Keratinocyte (primary cell): Measurements from ENCODE around the gene ADGRV1. TPM values are rescaled to one million over a fixed set of nuclear protein-coding genes. Genes with fewer than 3 reads are reported as not detected.

Source experiments
- DNase-seq: peaks from one replicate; pipeline ENCODE4 v3.0.0-alpha.2; 2011; ENCODE audit warnings: low read depth, missing footprints, low spot score
- FAIRE-seq: peaks from 2 replicates; lab custom pipeline; 2011; peaks lifted over from hg19 to GRCh38; lab: Jason Lieb, UNC
- H2AFZ ChIP-seq: 2 replicates; pipeline ENCODE4 v1.6.0; 2012; ENCODE audit warnings: low read length, control low read depth, inconsistent platforms; ENCODE audit not compliant: control insufficient read depth
- H3K27ac ChIP-seq: 2 replicates; pipeline ENCODE4 v1.5.1; 2011; ENCODE audit warnings: low read length; ENCODE audit not compliant: control insufficient read depth, insufficient read depth
- H3K27me3 ChIP-seq: 3 replicates; pipeline ENCODE4 v1.6.0; 2011; ENCODE audit warnings: low read length; ENCODE audit not compliant: control insufficient read depth, insufficient read depth; ENCODE audit errors: extremely low read depth
- H3K36me3 ChIP-seq, 2 experiments: 2 replicates in 1 of 2; 3 replicates in 1 of 2; pipeline ENCODE4 v1.5.1; 2011; ENCODE audit warnings: low read length in 2 of 2, mild to moderate bottlenecking in 1 of 2; ENCODE audit not compliant: control insufficient read depth in 2 of 2, insufficient read depth in 2 of 2; ENCODE audit errors: extremely low read depth in 1 of 2
- H3K4me1 ChIP-seq: 3 replicates; pipeline ENCODE4 v1.5.1; 2011; ENCODE audit warnings: low read length; ENCODE audit not compliant: control insufficient read depth, insufficient read depth; ENCODE audit errors: extremely low read depth
- H3K4me2 ChIP-seq: 3 replicates; pipeline ENCODE4 v1.6.0; 2011; ENCODE audit warnings: low read depth, low read length; ENCODE audit not compliant: control insufficient read depth, insufficient read depth; ENCODE audit errors: extremely low read depth
- H3K4me3 ChIP-seq, 3 experiments: fragments of 200-600 bp in 1 of 3; sonication (generic) in 1 of 3; 2 replicates in 2 of 3; 3 replicates in 1 of 3; pipeline ENCODE4 v1.5.1; 2011 to 2016; ENCODE audit warnings: low read length in 3 of 3, mild to moderate bottlenecking in 3 of 3, control low read depth in 2 of 3, inconsistent platforms in 1 of 3, low read depth in 1 of 3, mixed read lengths in 1 of 3, mixed run types in 1 of 3, moderate library complexity in 1 of 3; ENCODE audit not compliant: control insufficient read depth in 2 of 3, insufficient read depth in 2 of 3; ENCODE audit errors: extremely low read depth in 1 of 3
- H3K79me2 ChIP-seq: 2 replicates; pipeline ENCODE4 v1.6.0; 2012; ENCODE audit warnings: low read length; ENCODE audit not compliant: control insufficient read depth, insufficient read depth
- H3K9ac ChIP-seq: 3 replicates; pipeline ENCODE4 v1.6.0; 2011; ENCODE audit warnings: low read length; ENCODE audit not compliant: control insufficient read depth, insufficient read depth; ENCODE audit errors: extremely low read depth
- H3K9me1 ChIP-seq: 3 replicates; pipeline ENCODE4 v1.6.0; 2011; ENCODE audit warnings: low read length; ENCODE audit not compliant: control insufficient read depth, insufficient read depth; ENCODE audit errors: extremely low read depth
- H3K9me3 ChIP-seq: 2 replicates; pipeline ENCODE4 v1.5.1; 2012; ENCODE audit warnings: low read depth, low read length; ENCODE audit not compliant: control insufficient read depth
- H4K20me1 ChIP-seq: 3 replicates; pipeline ENCODE4 v1.6.0; 2011; ENCODE audit warnings: low read length; ENCODE audit not compliant: control insufficient read depth, insufficient read depth; ENCODE audit errors: extremely low read depth
- CTCF ChIP-seq, 3 experiments: IDR thresholded peaks in 1 of 3; conservative IDR thresholded peaks in 1 of 3; optimal IDR thresholded peaks in 1 of 3; 2 replicates in 2 of 3; 3 replicates in 1 of 3; pipeline versions ENCODE3 to v1.5.1; 2011; ENCODE audit warnings: low read length in 3 of 3, mild to moderate bottlenecking in 3 of 3, moderate library complexity in 2 of 3, control low read depth in 1 of 3, inconsistent platforms in 1 of 3; ENCODE audit not compliant: insufficient read depth in 2 of 3; ENCODE audit errors: extremely low read depth in 1 of 3
- EZH2 ChIP-seq: IDR thresholded peaks from one replicate; pipeline ENCODE4 v1.6.1; 2012; ENCODE audit warnings: inconsistent platforms, mild to moderate bottlenecking, low read length, moderate library complexity
- dilution Hi-C: fragments of 300-500 bp; cut with MboI; formaldehyde crosslinking; loops from one replicate; pipeline ENCODE4 v1.7.0; 2020; ENCODE audit warnings: low sequenced_read_pairs; ENCODE audit not compliant: extremely low pct_ligation_motif_present
- polyA plus RNA-seq, 5 experiments: library from polyadenylated mRNA; depleted of rRNA in 3 of 5; stranded (reverse) in 3 of 5; stranded (forward) in 1 of 5; unstranded in 1 of 5; fragments of >200 nt; gene quantifications; 1 replicate in 1 of 5; 2 replicates in 3 of 5; 3 replicates in 1 of 5; pipeline versions ENCODE4 v1.2.1 to v1.2.3, GENCODE V29; 2011 to 2012; ENCODE audit warnings: missing spikeins in 2 of 5, low read depth in 1 of 5, low replicate concordance in 1 of 5

Gene ADGRV1
- polyA plus RNA-seq, 1 donor (not counting 4 experiments of a cell fraction or from before 2014, with no cell fraction given), result 0.05 TPM

- FAIRE-seq (no peak), DNase-seq (no peak)
- Histone ChIP-seq H3K36me3 (no peaks in the 10 kb centered on the region), H3K9ac (no peak overlapping the region), H2AFZ (no peak overlapping the region), H3K79me2 (no peaks in the 10 kb centered on the region), H3K27me3 (no peaks in the 10 kb centered on the region), H3K4me2 (no peak overlapping the region), H3K4me1 (no peaks in the 10 kb centered on the region), H3K27ac (no peak overlapping the region), H3K9me1 (no peaks in the 10 kb centered on the region), H4K20me1 (no peaks in the 10 kb centered on the region), H3K9me3 (no peaks in the 10 kb centered on the region), H3K4me3 (no peak overlapping the region)
- TF ChIP-seq EZH2 (no peak), CTCF (optimal IDR thresholded peaks at IDR 0.05 in 1 of 3, IDR thresholded peaks at IDR 0.05 in 1 of 3, conservative IDR thresholded peaks at IDR 0.05 in 1 of 3; ENCODE audit: extremely low read depth in 1 of 3, insufficient read depth in 2 of 3, low read length in 3 of 3) (no peak)
- dilution Hi-C loops, result no loop called here
Measured at GRCh38 chr5:90803381-90803780, 244.8 kb downstream of the ADGRV1 start.

DNA sequence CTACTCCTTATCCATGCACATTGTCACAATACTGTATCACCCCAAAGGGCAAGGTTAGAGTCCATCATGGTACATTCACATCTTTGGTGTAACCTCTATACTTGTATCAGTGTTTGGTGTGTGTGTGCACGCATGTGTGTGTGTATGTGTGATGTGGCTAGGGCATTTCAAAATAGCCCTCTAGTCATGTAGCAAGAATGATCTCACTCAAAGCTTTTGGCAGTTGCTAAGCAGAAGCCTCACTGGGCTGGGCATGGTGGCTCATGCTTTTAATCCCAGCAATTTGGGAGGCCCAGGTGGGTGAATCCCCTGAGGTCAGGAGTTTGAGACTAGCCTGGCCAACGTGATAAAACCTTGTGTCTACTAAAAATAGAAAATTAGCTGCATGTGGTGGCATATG is 245.3 kb downstream of the ADGRV1 start:
- dilution Hi-C loops, result no loop called here
- H3K9ac ChIP-seq, result no peak overlapping the region
- no peak for TF ChIP-seq EZH2
- no peak for TF ChIP-seq CTCF (optimal IDR thresholded peaks at IDR 0.05 in 1 of 3, IDR thresholded peaks at IDR 0.05 in 1 of 3, conservative IDR thresholded peaks at IDR 0.05 in 1 of 3; ENCODE audit: extremely low read depth in 1 of 3, insufficient read depth in 2 of 3, low read length in 3 of 3)
- H3K27me3 ChIP-seq, result no peaks in the 10 kb centered on the region
- H4K20me1 ChIP-seq, result no peaks in the 10 kb centered on the region
- H3K36me3 ChIP-seq, result no peaks in the 10 kb centered on the region
- no peaks in the 10 kb centered on the region for H3K9me1 ChIP-seq
- no peak for FAIRE-seq
- H3K79me2 ChIP-seq, result no peaks in the 10 kb centered on the region
- H2AFZ ChIP-seq, result no peak overlapping the region
- H3K4me3 ChIP-seq, result no peak overlapping the region
- H3K27ac ChIP-seq, result no peak overlapping the region
- no peaks in the 10 kb centered on the region for H3K4me1 ChIP-seq
- DNase-seq, result no peak
- H3K9me3 ChIP-seq, result no peaks in the 10 kb centered on the region
- H3K4me2 ChIP-seq, result no peak overlapping the region
